A549 (cell line): ENCODE data around the gene CNNM3. TPM values are rescaled to one million over a fixed set of nuclear protein-coding genes. Genes with fewer than 3 reads are reported as not detected.

Source experiments
- ATAC-seq, 2 experiments: fragments of 200-7000 bp in 1 of 2; fragments of >200 bp in 1 of 2; cut with Nextera tagmentation in 1 of 2; cut with Tn5 transposase in 1 of 2; 3 replicates each; pipeline versions ENCODE4 v1.8.0 to v1.9.1; 2018 to 2020; ENCODE audit warnings: mild to moderate bottlenecking in 1 of 2, moderate library complexity in 1 of 2
- CTCF ChIA-PET: fragments of 300-600 bp; sonication (Branson Sonifier 250); formaldehyde crosslinking; extraction: SDS; loops from one replicate; lab custom pipeline; 2021; ENCODE audit warnings: antibody characterized with exemption, inconsistent platforms; lab: Yijun Ruan, JAX
- POLR2A ChIA-PET: fragments of 350-600 bp; formaldehyde crosslinking; extraction: SDS; loops from one replicate; lab custom pipeline; 2021; ENCODE audit warnings: antibody characterized with exemption, inconsistent platforms; lab: Yijun Ruan, JAX
- DNase-seq, 2 experiments: peaks; one replicate each; pipeline versions ENCODE4 v3.0.0 to v3.0.0-alpha.2; 2011 to 2016; ENCODE audit warnings: low read depth in 1 of 2, low spot score in 1 of 2
- FAIRE-seq: peaks from 2 replicates; lab custom pipeline; 2011; peaks lifted over from hg19 to GRCh38; lab: Jason Lieb, UNC
- H3K27ac ChIP-seq, 2 experiments: fragments of >200 bp; sonication (Bioruptor Twin); formaldehyde crosslinking; 3 replicates each; pipeline ENCODE4 v1.5.1; 2016 to 2017
- H3K4me1 ChIP-seq: fragments of >200 bp; sonication (Bioruptor Twin); formaldehyde crosslinking; 3 replicates; pipeline ENCODE4 v1.6.1; 2016
- H3K4me2 ChIP-seq: fragments of >200 bp; sonication (Bioruptor Twin); formaldehyde crosslinking; 3 replicates; pipeline ENCODE4 v1.6.1; 2016
- H3K4me3 ChIP-seq: fragments of >200 bp; sonication (Bioruptor Twin); formaldehyde crosslinking; 3 replicates; pipeline ENCODE4 v1.5.1; 2016
- H3K9me3 ChIP-seq: fragments of >200 bp; sonication (Bioruptor Twin); formaldehyde crosslinking; 3 replicates; pipeline ENCODE4 v1.6.1; 2016
- BHLHE40 ChIP-seq: IDR thresholded peaks from 2 replicates; pipeline ENCODE4 v1.6.1; 2012; ENCODE audit warnings: low read depth, low read length, inconsistent platforms
- CBX2 ChIP-seq: fragments of 200-600 bp; sonication (generic); IDR thresholded peaks from 2 replicates; pipeline ENCODE4 v1.6.1; 2016; ENCODE audit warnings: low read depth, mild to moderate bottlenecking, borderline replicate concordance
- CBX8 ChIP-seq: fragments of 200-600 bp; sonication (generic); IDR thresholded peaks from 2 replicates; pipeline ENCODE4 v1.6.1; 2016
- EHF ChIP-seq: fragments of 250-450 bp; sonication (Bioruptor Pico); IDR thresholded peaks from 2 replicates; pipeline ENCODE4 v1.5.0; 2020; ENCODE audit warnings: mild to moderate bottlenecking
- EHMT2 ChIP-seq: fragments of 200-600 bp; sonication (generic); IDR thresholded peaks from 2 replicates; pipeline ENCODE4 v1.6.1; 2016; ENCODE audit warnings: antibody characterized with exemption, low read depth, mild to moderate bottlenecking, moderate library complexity
- EP300 ChIP-seq, 2 experiments: fragments of >200 bp; sonication (Bioruptor Twin); formaldehyde crosslinking; IDR thresholded peaks; 2 replicates in 1 of 2; 3 replicates in 1 of 2; pipeline ENCODE4 v1.6.1; 2016 to 2017
- ESRRA ChIP-seq: fragments of 150-350 bp; IDR thresholded peaks from 2 replicates; pipeline ENCODE4 v1.6.1; 2014; ENCODE audit warnings: mild to moderate bottlenecking, low read length, borderline replicate concordance
- GATA3 ChIP-seq: IDR thresholded peaks from 2 replicates; pipeline ENCODE4 v1.6.1; 2012; ENCODE audit warnings: borderline replicate concordance
- HDAC2 ChIP-seq: fragments of 200-600 bp; sonication (generic); IDR thresholded peaks from 2 replicates; pipeline ENCODE4 v1.6.1; 2016
- HEYL ChIP-seq: fragments of 250-450 bp; sonication (Bioruptor Pico); IDR thresholded peaks from 2 replicates; pipeline ENCODE4 v1.8.0; 2021; ENCODE audit warnings: mild to moderate bottlenecking, moderate library complexity
- JUN ChIP-seq, 2 experiments: fragments of >200 bp; sonication (Bioruptor Twin); formaldehyde crosslinking; IDR thresholded peaks; 2 replicates in 1 of 2; 3 replicates in 1 of 2; pipeline ENCODE4 v1.6.1; 2016 to 2017
- KDM1A ChIP-seq: fragments of 200-600 bp; sonication (generic); IDR thresholded peaks from 2 replicates; pipeline ENCODE4 v1.6.1; 2016; ENCODE audit warnings: low read depth, mild to moderate bottlenecking
- MAZ ChIP-seq: fragments of 150-350 bp; IDR thresholded peaks from 2 replicates; pipeline ENCODE4 v1.6.1; 2014; ENCODE audit warnings: antibody characterized with exemption, low read depth, low read length, borderline replicate concordance
- NPAS2 ChIP-seq: fragments of 250-450 bp; sonication (Bioruptor Pico); IDR thresholded peaks from 2 replicates; pipeline ENCODE4 v1.8.0; 2022; ENCODE audit warnings: mild to moderate bottlenecking, moderate library complexity, borderline replicate concordance
- POLR2A ChIP-seq: IDR thresholded peaks from 2 replicates; pipeline ENCODE4 v1.6.1; 2012; ENCODE audit warnings: mild to moderate bottlenecking, low read length
- RAD21 ChIP-seq, 2 experiments: fragments of >200 bp in 1 of 2; sonication (Bioruptor Twin) in 1 of 2; formaldehyde crosslinking in 1 of 2; IDR thresholded peaks in 1 of 2; conservative IDR thresholded peaks in 1 of 2; 2 replicates in 1 of 2; 3 replicates in 1 of 2; pipeline ENCODE4 v1.6.1; 2012 to 2018; ENCODE audit warnings: inconsistent platforms in 1 of 2
- SREBF2 ChIP-seq: fragments of 450-650 bp; IDR thresholded peaks from 2 replicates; pipeline ENCODE4 v1.6.1; 2014; ENCODE audit warnings: mild to moderate bottlenecking, moderate library complexity
- ZNF302 ChIP-seq: fragments of 250-450 bp; sonication (Bioruptor Pico); IDR thresholded peaks from 2 replicates; pipeline ENCODE4 v1.9.0; 2021; ENCODE audit warnings: inconsistent platforms, mild to moderate bottlenecking, moderate library complexity
- ZSCAN20 ChIP-seq: fragments of 250-450 bp; sonication (Bioruptor Pico); IDR thresholded peaks from 2 replicates; pipeline ENCODE4 v1.8.0; 2022; ENCODE audit warnings: mild to moderate bottlenecking, moderate library complexity
- WGBS: methylation state at CpG from one replicate; pipeline ENCODE4 v1.1.6; 2017; ENCODE audit errors: missing lambda C conversion rate; 5-methylcytosine and 5-hydroxymethylcytosine counted together
- polyA plus RNA-seq, 4 experiments: library from polyadenylated mRNA; depleted of rRNA in 3 of 4; stranded (reverse); fragments of >200 nt; fragmentation: RNase III in 1 of 4; extraction: RNeasy Plus Mini Kit Qiagen cat#74134 plus additional on column Dnase treatment in 1 of 4; gene quantifications; 2 replicates in 3 of 4; 3 replicates in 1 of 4; pipeline ENCODE4 v1.2.3, GENCODE V29; 2011 to 2017
- TF ChIP-seq, protein P1 (sequence below): fragments of 150-350 bp; IDR thresholded peaks from 2 replicates; pipeline ENCODE4 v1.6.1; 2014; ENCODE audit warnings: low read depth, mild to moderate bottlenecking, low read length
- TF ChIP-seq, protein P2 (sequence below): IDR thresholded peaks from 2 replicates; pipeline ENCODE4 v1.6.1; 2012; ENCODE audit warnings: low read depth, borderline replicate concordance
- TF ChIP-seq, protein P3 (sequence below): fragments of >200 bp; sonication (Bioruptor Twin); formaldehyde crosslinking; IDR thresholded peaks from 3 replicates; pipeline ENCODE4 v1.6.1; 2016
- TF ChIP-seq, protein P4 (sequence below): fragments of 250-450 bp; sonication (Bioruptor Pico); IDR thresholded peaks from 2 replicates; pipeline ENCODE4 v1.5.0; 2021; ENCODE audit warnings: mild to moderate bottlenecking, moderate library complexity, borderline replicate concordance

Gene CNNM3
- polyA plus RNA-seq, 2 of the 4 experiments (the other 2 are of a cell fraction) = 11.8 to 14.1 TPM

DNA sequence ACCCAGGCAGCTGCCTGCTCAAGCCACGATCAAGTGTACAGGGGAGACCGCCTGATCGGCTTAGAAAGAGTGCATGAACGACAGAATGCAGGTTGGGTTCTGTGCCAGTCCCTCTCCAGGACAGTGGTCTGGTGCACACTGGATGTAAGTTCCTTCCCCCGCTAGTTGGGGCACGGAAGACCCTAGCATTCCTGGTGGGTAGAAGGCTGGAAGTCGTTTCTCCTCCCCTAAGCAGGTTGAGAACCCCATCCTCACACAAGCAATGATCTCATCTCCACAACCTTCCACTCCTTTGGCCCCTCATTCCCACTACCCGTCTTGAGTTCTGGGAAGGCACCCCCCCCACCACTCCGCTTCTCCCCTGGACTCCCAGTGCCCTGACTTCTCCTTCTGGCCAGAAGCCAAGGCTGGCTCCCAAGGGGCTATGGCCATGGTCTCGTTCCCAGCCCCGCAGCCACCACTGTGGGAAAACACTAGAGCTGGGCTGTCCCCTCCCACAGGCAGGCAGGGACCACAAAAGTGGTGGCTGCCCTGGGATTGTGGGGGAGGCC is 43.1 kb downstream of the CNNM3 start:
- TF ChIP-seq GATA3 (no peak), KDM1A (no peak), CBX8 (no peak), HDAC2 (no peak), HEYL (CRISPR knock-in tag) (no peak), JUN (IDR thresholded peaks at IDR 0.05) (no peak), MAZ (no peak), EHMT2 (no peak), ESRRA (no peak), BHLHE40 (no peak), SREBF2 (no peak), RAD21 (conservative IDR thresholded peaks at IDR 0.05 in 1 of 2, IDR thresholded peaks at IDR 0.05 in 1 of 2) (no peak), ZNF302 (CRISPR knock-in tag) (no peak), CBX2 (no peak), POLR2A (no peak), EP300 (IDR thresholded peaks at IDR 0.05) (no peak)
- TF ChIP-seq, protein P1, sequence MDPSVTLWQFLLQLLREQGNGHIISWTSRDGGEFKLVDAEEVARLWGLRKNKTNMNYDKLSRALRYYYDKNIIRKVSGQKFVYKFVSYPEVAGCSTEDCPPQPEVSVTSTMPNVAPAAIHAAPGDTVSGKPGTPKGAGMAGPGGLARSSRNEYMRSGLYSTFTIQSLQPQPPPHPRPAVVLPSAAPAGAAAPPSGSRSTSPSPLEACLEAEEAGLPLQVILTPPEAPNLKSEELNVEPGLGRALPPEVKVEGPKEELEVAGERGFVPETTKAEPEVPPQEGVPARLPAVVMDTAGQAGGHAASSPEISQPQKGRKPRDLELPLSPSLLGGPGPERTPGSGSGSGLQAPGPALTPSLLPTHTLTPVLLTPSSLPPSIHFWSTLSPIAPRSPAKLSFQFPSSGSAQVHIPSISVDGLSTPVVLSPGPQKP = no peak
- TF ChIP-seq, protein P2, sequence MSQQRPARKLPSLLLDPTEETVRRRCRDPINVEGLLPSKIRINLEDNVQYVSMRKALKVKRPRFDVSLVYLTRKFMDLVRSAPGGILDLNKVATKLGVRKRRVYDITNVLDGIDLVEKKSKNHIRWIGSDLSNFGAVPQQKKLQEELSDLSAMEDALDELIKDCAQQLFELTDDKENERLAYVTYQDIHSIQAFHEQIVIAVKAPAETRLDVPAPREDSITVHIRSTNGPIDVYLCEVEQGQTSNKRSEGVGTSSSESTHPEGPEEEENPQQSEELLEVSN = no peak
- TF ChIP-seq, protein P3, sequence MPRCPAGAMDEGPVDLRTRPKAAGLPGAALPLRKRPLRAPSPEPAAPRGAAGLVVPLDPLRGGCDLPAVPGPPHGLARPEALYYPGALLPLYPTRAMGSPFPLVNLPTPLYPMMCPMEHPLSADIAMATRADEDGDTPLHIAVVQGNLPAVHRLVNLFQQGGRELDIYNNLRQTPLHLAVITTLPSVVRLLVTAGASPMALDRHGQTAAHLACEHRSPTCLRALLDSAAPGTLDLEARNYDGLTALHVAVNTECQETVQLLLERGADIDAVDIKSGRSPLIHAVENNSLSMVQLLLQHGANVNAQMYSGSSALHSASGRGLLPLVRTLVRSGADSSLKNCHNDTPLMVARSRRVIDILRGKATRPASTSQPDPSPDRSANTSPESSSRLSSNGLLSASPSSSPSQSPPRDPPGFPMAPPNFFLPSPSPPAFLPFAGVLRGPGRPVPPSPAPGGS = no peak
- CTCF ChIA-PET = interaction anchor here (0.6 to 5.6 kb wide), 10 partner anchors 9 to 253 kb away, joined by 3 to 123 read pairs (median 16); partner anchors contain the start of gene ANKRD36
- no peak for FAIRE-seq
- Histone ChIP-seq H3K4me3 (no peak overlapping the region), H3K4me2 (peak overlapping the region; percentile 75; the same call in 1 of the 3 replicates), H3K9me3 (no peaks in the 10 kb centered on the region), H3K4me1 (peaks cover 36% of the 10 kb centered on the region), H3K27ac (peak overlapping the region in 1 of 2 experiments; percentile 82; a peak in 1 of 6 replicates)
- WGBS = 84% methylated on average over 11 of the region's 11 CpGs
- POLR2A ChIA-PET = interaction anchor here (2.5 kb wide), 1 partner anchor 9 kb away, joined by 30 read pairs; no protein-coding TSS in a partner anchor
- no peak for ATAC-seq
- DNase-seq = no peak

DNA sequence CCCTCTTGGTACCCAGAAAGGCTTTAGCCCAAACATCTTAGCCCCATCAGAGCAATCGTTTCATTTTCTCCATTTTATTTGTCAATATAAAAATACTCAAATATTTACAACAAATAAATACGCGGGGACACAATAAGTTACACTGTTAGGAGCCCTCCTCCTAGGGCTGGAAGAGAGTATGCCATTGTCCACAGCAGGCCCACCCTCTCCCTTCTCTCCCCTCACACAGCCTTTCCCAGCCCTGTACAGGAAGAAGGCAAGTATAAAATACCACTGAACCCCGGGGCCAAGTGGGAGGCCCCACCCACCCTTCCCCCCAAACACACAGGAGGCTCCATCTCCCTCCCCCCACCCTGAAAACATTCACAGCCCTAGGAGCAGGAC is 43.6 kb downstream of the CNNM3 start:
- ChIA-PET POLR2A (no interaction called here), CTCF (interaction anchor here (0.7 to 5.6 kb wide), 4 partner anchors 8 to 1100 kb away, joined by 3 to 123 read pairs (median 31); partner anchors contain the start of gene ANKRD36)
- 54% methylated on average over 4 of the region's 4 CpGs for WGBS
- no peaks in the 10 kb centered on the region for H3K9me3 ChIP-seq
- no peak overlapping the region for H3K4me2 ChIP-seq
- no peak for FAIRE-seq
- H3K4me1 ChIP-seq = peaks cover 36% of the 10 kb centered on the region
- DNase-seq = no peak
- ATAC-seq = no peak
- H3K4me3 ChIP-seq = no peak overlapping the region
- no peak for TF ChIP-seq ZSCAN20 (CRISPR knock-in tag)
- TF ChIP-seq, protein P4, sequence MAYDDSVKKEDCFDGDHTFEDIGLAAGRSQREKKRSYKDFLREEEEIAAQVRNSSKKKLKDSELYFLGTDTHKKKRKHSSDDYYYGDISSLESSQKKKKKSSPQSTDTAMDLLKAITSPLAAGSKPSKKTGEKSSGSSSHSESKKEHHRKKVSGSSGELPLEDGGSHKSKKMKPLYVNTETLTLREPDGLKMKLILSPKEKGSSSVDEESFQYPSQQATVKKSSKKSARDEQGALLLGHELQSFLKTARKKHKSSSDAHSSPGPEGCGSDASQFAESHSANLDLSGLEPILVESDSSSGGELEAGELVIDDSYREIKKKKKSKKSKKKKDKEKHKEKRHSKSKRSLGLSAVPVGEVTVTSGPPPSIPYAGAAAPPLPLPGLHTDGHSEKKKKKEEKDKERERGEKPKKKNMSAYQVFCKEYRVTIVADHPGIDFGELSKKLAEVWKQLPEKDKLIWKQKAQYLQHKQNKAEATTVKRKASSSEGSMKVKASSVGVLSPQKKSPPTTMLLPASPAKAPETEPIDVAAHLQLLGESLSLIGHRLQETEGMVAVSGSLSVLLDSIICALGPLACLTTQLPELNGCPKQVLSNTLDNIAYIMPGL = no peak
- TF ChIP-seq EHF = no peak
- TF ChIP-seq NPAS2 (CRISPR knock-in tag) = no peak
- TF ChIP-seq, all 56 proteins: peak for 0
- H3K27ac ChIP-seq = no peak overlapping the region
